HFF-Myc (cell line): Measurements from ENCODE around the gene CPVL.

Experiments used
- DNase-seq: peaks from one replicate; pipeline ENCODE4 v3.0.0-alpha.2; 2011; ENCODE audit warnings: low read depth; ENCODE audit errors: extremely low read depth
- H3K4me3 ChIP-seq: replicated peaks from 2 replicates; pipeline ENCODE4 v1.5.1; 2011; ENCODE audit warnings: low read depth, mild to moderate bottlenecking, control low read depth, low read length
- TF ChIP-seq, protein P1 (sequence below): IDR thresholded peaks from 2 replicates; pipeline ENCODE4 v1.5.1; 2012; ENCODE audit warnings: mild to moderate bottlenecking, low read depth, low read length, control low read depth; ENCODE audit errors: missing control alignments

Gene CPVL

DNA sequence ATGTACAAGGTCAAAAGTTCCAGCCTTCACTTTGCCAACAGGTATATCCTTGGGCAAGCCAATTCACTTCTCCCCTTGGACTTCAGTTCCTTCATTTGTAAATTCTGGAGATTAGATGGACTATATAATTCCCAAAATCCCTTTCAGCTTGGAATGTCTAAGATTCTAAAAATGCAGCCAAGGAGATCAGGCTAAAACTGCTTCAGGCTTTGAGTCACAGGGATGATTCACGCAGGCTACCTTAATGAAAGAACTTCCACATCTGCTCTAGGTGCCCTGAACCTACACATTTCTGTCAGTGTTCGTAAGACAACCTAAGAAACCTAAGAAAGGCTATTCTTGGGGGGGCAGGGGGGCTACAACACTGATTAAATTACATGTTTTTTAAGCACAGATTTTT is 7.1 kb downstream of the CPVL start:
- TF ChIP-seq, protein P1, sequence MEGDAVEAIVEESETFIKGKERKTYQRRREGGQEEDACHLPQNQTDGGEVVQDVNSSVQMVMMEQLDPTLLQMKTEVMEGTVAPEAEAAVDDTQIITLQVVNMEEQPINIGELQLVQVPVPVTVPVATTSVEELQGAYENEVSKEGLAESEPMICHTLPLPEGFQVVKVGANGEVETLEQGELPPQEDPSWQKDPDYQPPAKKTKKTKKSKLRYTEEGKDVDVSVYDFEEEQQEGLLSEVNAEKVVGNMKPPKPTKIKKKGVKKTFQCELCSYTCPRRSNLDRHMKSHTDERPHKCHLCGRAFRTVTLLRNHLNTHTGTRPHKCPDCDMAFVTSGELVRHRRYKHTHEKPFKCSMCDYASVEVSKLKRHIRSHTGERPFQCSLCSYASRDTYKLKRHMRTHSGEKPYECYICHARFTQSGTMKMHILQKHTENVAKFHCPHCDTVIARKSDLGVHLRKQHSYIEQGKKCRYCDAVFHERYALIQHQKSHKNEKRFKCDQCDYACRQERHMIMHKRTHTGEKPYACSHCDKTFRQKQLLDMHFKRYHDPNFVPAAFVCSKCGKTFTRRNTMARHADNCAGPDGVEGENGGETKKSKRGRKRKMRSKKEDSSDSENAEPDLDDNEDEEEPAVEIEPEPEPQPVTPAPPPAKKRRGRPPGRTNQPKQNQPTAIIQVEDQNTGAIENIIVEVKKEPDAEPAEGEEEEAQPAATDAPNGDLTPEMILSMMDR = no peak
- H3K4me3 ChIP-seq = no peak overlapping the region
- DNase-seq = no peak

DNA sequence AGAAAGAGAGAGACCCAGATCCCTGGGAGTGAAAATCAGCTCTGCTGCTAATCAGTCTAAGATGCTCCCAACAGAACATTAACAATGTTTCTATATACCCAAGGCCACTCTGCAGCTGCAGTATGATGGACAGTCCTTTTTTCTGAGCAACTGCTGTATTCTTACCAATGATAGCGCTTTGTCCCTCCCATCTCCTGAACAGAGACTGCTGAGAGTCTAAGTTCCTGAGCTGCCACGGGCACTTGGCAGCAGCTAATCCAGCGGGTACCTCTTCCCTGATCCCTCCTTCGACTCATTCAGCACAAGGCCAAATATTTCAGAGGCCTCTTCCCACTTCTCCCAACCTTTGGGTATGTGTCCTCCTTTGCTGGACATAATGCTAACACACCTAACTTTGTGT is 7.7 kb downstream of the CPVL start:
- H3K4me3 ChIP-seq = no peak overlapping the region
- DNase-seq = no peak
- TF ChIP-seq, protein P1 = no peak

DNA sequence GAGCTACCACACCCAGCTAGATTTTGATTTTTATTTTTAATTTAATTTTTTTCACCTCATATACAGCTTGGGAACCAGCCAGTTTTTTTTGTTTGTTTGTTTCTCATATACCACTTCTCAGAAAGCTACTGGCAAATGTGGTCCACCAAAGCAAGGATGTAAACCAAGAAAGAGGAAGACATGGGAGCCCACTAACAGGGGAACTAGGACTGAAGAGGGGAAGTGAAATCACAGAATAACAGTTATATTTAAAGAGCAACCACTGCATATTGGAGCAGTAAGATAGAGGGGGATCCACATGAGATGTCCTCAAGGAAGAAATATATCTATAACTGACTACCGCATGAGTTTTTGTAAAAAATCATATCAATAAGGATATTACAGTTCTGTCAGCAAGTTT is 10.5 kb downstream of the CPVL start:
- no peak overlapping the region for H3K4me3 ChIP-seq
- no peak for DNase-seq
- TF ChIP-seq, protein P1 = no peak

DNA sequence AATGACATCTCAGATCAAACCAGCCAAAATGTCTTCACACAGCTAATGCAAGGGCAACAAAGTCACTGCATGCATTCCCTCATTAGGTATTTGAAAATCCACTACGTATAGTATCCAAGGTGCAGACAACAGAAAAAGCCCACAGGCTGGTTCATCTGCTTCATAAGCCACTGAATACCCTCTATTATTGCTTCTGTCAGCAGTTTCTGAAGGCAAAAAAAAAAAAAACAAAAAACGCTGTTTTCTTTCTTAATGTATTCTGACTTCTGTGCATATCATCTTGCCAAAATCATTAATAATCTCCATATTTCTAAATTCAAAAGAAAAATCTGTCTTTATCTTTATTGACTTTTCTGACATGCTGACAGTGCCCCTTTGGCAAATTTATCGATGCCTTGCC is 13.4 kb downstream of the CPVL start:
- TF ChIP-seq, protein P1 = no peak
- no peak for DNase-seq
- H3K4me3 ChIP-seq = no peak overlapping the region

DNA sequence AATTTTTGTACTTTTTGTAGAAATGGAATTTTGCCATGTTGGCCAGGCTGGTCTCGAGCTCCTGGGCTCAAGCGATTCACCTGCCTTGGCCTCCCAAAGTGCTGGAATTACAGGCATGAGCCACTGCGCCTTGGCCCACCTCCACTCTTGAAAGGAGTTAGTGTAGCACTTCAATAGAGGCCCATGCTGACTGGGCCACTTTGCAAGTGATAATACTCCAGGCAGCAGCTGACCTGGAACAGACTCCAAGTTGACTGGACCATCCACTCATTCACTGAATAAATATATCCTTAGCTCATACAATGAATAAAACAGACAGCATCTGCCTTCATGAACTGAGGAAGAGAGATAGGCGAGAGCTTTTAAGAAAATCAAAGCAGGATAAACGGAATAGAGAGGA is 14.7 kb downstream of the CPVL start:
- TF ChIP-seq, protein P1 = no peak
- DNase-seq = no peak
- H3K4me3 ChIP-seq = no peak overlapping the region

DNA sequence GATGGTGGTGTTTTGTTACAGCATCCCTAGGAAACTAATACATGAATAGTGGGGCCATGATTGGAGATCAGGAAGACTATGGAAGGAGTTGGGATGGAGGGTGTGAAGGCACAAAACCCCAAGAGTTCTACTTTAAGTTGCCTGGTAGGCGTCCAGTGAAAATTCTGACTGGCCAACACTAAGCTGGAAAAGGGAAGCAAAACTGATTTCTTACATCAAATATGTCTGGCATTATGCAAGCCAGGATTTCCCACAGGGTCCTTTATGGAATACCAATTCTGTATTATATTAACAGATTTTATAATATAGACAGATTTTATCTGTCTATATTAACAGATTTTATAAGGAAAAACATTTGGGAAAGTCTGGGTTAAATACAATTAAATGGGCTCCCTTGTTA is 16.2 kb downstream of the CPVL start:
- H3K4me3 ChIP-seq = no peak overlapping the region
- DNase-seq = no peak
- TF ChIP-seq, protein P1 = no peak

DNA sequence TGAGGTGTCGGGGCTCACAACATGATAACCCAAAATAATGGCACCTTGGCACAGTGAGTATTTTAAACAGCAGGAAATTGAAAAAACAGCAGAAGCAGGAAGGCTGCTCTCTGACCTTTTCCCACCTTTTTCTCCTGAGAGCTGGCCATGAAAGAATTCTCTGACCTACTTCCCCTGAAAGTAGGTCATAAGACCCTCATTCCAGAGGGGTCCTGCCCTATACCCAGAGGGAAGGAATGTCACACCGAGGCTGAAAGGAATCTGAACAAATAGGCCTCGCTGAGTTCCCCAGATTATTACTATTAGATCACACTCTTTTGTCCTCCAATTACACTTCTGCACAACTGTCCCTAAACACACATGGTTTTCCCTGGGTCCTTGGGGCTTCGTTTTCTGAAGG is 18.8 kb downstream of the CPVL start:
- TF ChIP-seq, protein P1 = no peak
- DNase-seq = no peak
- no peak overlapping the region for H3K4me3 ChIP-seq
